Neural cell (in vitro differentiated cells): ENCODE measurements around the gene GAN.

ENCODE experiments used
- EZH2 ChIP-seq: fragments of 200-600, 300-800 bp; shearing (Covaris generic), sonication (generic); IDR thresholded peaks from 2 replicates; pipeline ENCODE4 v1.6.1; 2014; ENCODE audit warnings: antibody characterized with exemption, low read length, borderline replicate concordance, mild to moderate bottlenecking; ENCODE audit not compliant: insufficient read depth, poor library complexity, severe bottlenecking
- POLR2AphosphoS5 ChIP-seq: IDR thresholded peaks from 2 replicates; pipeline ENCODE4 v1.6.1; 2012
- TF ChIP-seq, protein P1 (sequence below): fragments of 450-650 bp; IDR thresholded peaks from 2 replicates; pipeline ENCODE4 v1.5.1; 2014; ENCODE audit warnings: antibody characterized with exemption, mild to moderate bottlenecking, moderate library complexity; ENCODE audit not compliant: poor library complexity, severe bottlenecking

DNA sequence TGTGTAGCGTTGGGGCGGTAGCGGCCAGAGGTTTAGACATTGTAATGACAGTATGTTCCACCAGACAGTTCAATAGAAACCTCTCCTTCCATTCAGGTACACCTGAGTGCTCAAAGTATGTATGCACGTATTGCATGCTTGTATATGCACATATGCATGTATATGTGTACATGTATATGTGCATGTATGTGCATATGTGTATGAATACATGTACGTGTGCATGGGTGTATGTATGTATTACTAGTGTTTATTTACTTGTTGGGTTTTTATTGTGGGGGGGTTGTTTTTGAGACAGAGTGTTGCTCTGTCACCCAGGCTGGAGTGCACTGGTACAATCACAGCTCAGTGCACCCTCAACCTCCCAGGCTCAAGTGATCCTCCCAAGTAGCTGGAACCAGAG is 46.3 kb upstream of the GAN start:
- TF ChIP-seq, protein P1, sequence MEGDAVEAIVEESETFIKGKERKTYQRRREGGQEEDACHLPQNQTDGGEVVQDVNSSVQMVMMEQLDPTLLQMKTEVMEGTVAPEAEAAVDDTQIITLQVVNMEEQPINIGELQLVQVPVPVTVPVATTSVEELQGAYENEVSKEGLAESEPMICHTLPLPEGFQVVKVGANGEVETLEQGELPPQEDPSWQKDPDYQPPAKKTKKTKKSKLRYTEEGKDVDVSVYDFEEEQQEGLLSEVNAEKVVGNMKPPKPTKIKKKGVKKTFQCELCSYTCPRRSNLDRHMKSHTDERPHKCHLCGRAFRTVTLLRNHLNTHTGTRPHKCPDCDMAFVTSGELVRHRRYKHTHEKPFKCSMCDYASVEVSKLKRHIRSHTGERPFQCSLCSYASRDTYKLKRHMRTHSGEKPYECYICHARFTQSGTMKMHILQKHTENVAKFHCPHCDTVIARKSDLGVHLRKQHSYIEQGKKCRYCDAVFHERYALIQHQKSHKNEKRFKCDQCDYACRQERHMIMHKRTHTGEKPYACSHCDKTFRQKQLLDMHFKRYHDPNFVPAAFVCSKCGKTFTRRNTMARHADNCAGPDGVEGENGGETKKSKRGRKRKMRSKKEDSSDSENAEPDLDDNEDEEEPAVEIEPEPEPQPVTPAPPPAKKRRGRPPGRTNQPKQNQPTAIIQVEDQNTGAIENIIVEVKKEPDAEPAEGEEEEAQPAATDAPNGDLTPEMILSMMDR = no peak
- TF ChIP-seq EZH2 (no peak), POLR2AphosphoS5 (no peak)
